T-cell (primary cell): ENCODE data around the gene ABL1. TPM values are rescaled to one million over a fixed set of nuclear protein-coding genes. Genes with fewer than 3 reads are reported as not detected.

Experiments used
- ATAC-seq, 4 experiments: fragments of 200-7000 bp in 3 of 4; fragments of 150-1000 bp in 1 of 4; cut with Tn5 transposase; replicated peaks in 1 of 4; 1 replicate in 3 of 4; 2 replicates in 1 of 4; pipeline ENCODE4 v1.10.0; 2021; ENCODE audit warnings: moderate library complexity in 3 of 4, mild to moderate bottlenecking in 2 of 4, moderate number of reproducible peaks in 1 of 4
- CTCF ChIA-PET, 2 donors: fragments of 300-600 bp; sonication (Branson Sonifier 250); formaldehyde crosslinking; loops; one replicate each; lab custom pipeline; 2022; ENCODE audit warnings: antibody characterized with exemption in 2 of 2; lab: Charles Lee
- POLR2A ChIA-PET, 2 donors: fragments of 300-600 bp; sonication (Branson Sonifier 250); formaldehyde crosslinking; loops; one replicate each; lab custom pipeline; 2022; ENCODE audit warnings: antibody characterized with exemption in 2 of 2; lab: Charles Lee
- DNase-seq, 35 experiments: peaks; one replicate each; pipeline versions ENCODE4 v3.0.0 to v3.0.0-alpha.2; 2013 to 2023
- H3K27ac ChIP-seq: one replicate; pipeline ENCODE4 v1.5.1; 2013; ENCODE audit warnings: low read length
- H3K27me3 ChIP-seq, 2 experiments: replicated peaks in 1 of 2; 1 replicate in 1 of 2; 2 replicates in 1 of 2; pipeline versions ENCODE4 v1.6.1 to v1.7.0; 2013; ENCODE audit warnings: low read length in 1 of 2, mixed read lengths in 1 of 2; ENCODE audit not compliant: control insufficient read depth in 2 of 2, insufficient read depth in 2 of 2; ENCODE audit errors: extremely low read depth in 1 of 2
- H3K36me3 ChIP-seq, 2 donors: 1 replicate in 1 of 2; 2 replicates in 1 of 2; pipeline versions ENCODE4 v1.6.1 to v1.7.0; 2013; ENCODE audit warnings: low read length in 1 of 2; ENCODE audit not compliant: control insufficient read depth in 2 of 2, insufficient read depth in 1 of 2; ENCODE audit errors: extremely low read depth in 1 of 2
- H3K4me1 ChIP-seq, 2 experiments: 1 replicate in 1 of 2; 2 replicates in 1 of 2; pipeline versions ENCODE4 v1.6.1 to v1.7.0; 2013; ENCODE audit warnings: low read length in 2 of 2, mixed read lengths in 1 of 2; ENCODE audit not compliant: insufficient read depth in 2 of 2, control insufficient read depth in 1 of 2; ENCODE audit errors: extremely low read depth in 1 of 2
- H3K4me3 ChIP-seq, 2 donors: 1 replicate in 1 of 2; 2 replicates in 1 of 2; pipeline versions ENCODE4 v1.5.1 to v1.7.0; 2013; ENCODE audit warnings: mild to moderate bottlenecking in 2 of 2, low read length in 1 of 2, moderate library complexity in 1 of 2; ENCODE audit not compliant: control insufficient read depth in 1 of 2; ENCODE audit errors: extremely low read depth in 1 of 2
- H3K9me3 ChIP-seq: 2 replicates; pipeline ENCODE4 v1.7.0; 2013
- H3K27ac Mint-ChIP-seq, 2 donors: one replicate each; pipeline ENCODE4 v1.8.0; 2020 to 2021; ENCODE audit warnings: mild to moderate bottlenecking in 2 of 2, mixed read lengths in 2 of 2
- H3K27me3 Mint-ChIP-seq, 2 donors: one replicate each; pipeline ENCODE4 v1.8.0; 2021 to 2022; ENCODE audit warnings: mixed read lengths in 2 of 2
- H3K36me3 Mint-ChIP-seq: one replicate; pipeline ENCODE4 v1.8.0; 2021; ENCODE audit warnings: mixed read lengths
- H3K4me1 Mint-ChIP-seq, 3 donors: one replicate each; pipeline ENCODE4 v1.8.0; 2020 to 2022; ENCODE audit warnings: mixed read lengths in 3 of 3, mild to moderate bottlenecking in 1 of 3
- H3K4me3 Mint-ChIP-seq, 3 donors: one replicate each; pipeline ENCODE4 v1.8.0; 2020 to 2022; ENCODE audit warnings: mild to moderate bottlenecking in 3 of 3, mixed read lengths in 3 of 3, moderate library complexity in 3 of 3
- H3K9me3 Mint-ChIP-seq, 3 donors: one replicate each; pipeline ENCODE4 v1.8.0; 2020 to 2022; ENCODE audit warnings: mixed read lengths in 3 of 3
- WGBS: methylation state at CpG from one replicate; pipeline ENCODE4 v1.1.5; 2013; ENCODE audit warnings: missing lambda C conversion rate; ENCODE audit not compliant: insufficient coverage; 5-methylcytosine and 5-hydroxymethylcytosine counted together
- total RNA-seq, 35 experiments: library from RNA in 6 of 35; stranded (reverse) in 6 of 35; fragments of 120-200 nt in 1 of 35; gene quantifications; one replicate each; pipeline versions ENCODE4 v1.2.1 to v1.2.4 and lab custom pipeline; 2013 to 2026

The ABL1 gene
- total RNA-seq, 5 donors from 2014 or later (not counting 1 experiment from before 2014, with no cell fraction given) = 33.3 to 40.0 (median 37.7) TPM

DNA sequence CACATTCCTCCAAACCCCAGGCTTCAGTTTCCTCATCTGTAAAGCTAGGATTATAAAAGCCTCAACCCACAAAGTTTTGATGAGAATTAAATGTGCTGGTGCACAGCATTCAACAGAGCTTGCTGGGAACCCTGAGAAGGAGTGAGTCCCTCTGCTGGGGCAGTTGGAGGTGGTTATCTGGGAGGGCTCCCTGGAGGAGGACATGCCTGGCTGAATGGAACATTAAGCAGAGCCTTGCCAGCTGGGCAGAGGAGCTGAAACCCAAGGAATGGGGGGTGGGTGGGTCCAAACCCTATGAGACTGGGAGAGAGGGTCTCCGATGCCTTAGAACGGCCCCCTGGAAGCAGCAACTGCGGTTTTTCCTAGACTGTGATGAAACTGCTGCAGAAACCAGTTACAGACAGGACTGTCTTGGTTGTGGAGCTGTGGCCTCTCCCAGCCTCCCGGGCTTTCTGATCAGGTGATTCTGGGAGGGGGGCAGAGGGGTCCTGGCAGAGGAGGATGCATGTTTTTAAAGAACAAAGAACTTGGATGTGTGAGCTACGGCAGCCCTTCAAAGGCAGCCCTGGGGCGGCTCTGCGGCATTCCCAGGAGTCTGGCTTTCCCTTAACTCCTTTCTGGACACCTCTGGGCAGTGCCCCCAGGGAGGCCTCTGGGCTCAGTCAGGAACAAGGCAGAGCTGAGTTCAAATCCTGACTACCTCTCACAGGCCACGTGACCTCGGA lies 83.2 kb downstream of the ABL1 start:
- H3K36me3 ChIP-seq = no peaks in the 10 kb centered on the region
- POLR2A ChIA-PET = interaction anchor here in 1 of 2 donors (0.5 kb wide), 1 partner anchor 1735 kb away, joined by 16 read pairs; no protein-coding TSS in a partner anchor
- Mint-ChIP-seq H3K27me3 (peaks cover 4 to 8% of the 10 kb centered on the region in 2 donors), H3K36me3 (no peaks in the 10 kb centered on the region), H3K9me3 (no peaks in the 10 kb centered on the region), H3K4me1 (no peaks in the 10 kb centered on the region), H3K4me3 (no peak overlapping the region), H3K27ac (no peak overlapping the region)
- H3K27ac ChIP-seq = no peak overlapping the region
- DNase-seq (no peak), ATAC-seq (no peak)
- CTCF ChIA-PET = no interaction called here
- no peaks in the 10 kb centered on the region for H3K4me1 ChIP-seq
- H3K27me3 ChIP-seq = peaks cover 0 to 55% of the 10 kb centered on the region in 2 experiments
- H3K9me3 ChIP-seq = no peaks in the 10 kb centered on the region
- H3K4me3 ChIP-seq = no peak overlapping the region
- WGBS = 79% methylated on average over 8 of the region's 9 CpGs

DNA sequence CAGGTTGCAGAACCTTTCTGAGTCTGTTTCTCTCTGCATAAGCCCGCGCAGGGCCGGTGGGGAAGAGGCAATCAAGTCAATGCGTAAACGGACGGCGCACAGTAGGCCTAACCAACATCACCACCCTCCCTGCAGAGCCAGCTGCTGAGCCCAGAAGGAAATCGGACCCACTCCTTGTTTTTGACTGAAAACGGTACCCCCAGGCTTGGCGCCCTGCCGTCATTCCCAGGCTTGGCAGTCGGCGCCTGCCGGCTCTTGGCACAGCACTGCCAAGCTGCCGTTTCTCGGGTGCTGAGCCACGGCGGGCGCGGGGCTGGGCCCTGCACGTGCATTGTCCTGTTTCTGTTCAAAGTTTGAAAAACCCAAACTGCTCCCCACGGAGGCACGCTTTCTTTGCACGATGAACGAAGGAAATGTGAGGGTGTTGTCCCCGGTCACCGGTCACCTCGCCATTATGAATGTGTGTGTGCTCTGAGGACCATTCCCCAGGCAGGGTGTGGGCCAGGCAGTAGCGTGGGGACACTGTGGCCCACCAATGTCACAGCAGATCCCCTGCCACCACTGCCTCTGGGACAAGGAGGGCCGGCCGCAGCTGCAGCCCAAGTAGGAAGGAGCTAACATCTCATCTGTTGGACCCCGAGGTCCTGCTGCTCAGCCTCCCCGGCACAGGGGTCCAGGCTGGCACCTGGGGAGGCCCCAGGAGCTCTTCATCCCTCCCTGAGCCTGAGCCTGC lies 83.9 kb downstream of the ABL1 start:
- 86% methylated on average over 30 of the region's 33 CpGs for WGBS

DNA sequence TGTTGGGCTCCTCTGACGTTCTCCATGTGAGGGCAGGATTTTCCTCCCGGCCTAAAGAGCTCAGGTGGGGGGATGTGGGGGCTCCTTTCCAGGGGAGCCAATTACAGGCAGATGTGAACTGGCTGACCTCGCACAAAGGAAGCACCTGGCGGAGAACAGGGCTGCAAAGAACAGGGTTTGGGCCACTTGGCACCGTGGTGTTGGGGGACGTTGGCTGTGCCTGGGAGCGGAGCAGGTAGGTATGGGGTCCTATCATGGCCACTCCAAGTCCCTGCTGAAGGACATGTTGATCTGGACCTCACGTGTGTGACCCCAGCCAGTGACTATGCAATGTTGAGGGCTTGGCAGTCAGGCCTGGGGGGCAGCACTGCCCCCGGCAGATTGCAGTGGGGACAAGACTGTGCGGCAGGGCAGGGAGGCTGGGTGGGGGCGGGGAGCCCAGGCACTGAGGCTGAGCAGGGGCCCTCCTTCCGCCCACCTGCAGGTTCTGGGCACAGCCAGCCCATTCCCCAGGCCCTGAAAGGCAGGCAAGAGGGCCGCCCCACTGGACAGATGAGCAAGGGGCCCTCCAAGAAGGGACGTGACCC lies 84.6 kb downstream of the ABL1 start:
- H3K27ac Mint-ChIP-seq = no peak overlapping the region

More for the DNA sequence above, 83.9 kb downstream of the ABL1 start:
- Mint-ChIP-seq H3K27ac (no peak overlapping the region), H3K4me1 (no peaks in the 10 kb centered on the region), H3K27me3 (peaks cover 4 to 8% of the 10 kb centered on the region in 2 donors), H3K9me3 (no peaks in the 10 kb centered on the region), H3K4me3 (no peak overlapping the region), H3K36me3 (no peaks in the 10 kb centered on the region)
- Histone ChIP-seq H3K9me3 (no peaks in the 10 kb centered on the region), H3K27me3 (peaks cover 0 to 63% of the 10 kb centered on the region in 2 experiments), H3K4me1 (no peaks in the 10 kb centered on the region), H3K27ac (no peak overlapping the region), H3K36me3 (no peaks in the 10 kb centered on the region), H3K4me3 (no peak overlapping the region)
- ATAC-seq (no peak), DNase-seq (no peak)
- CTCF ChIA-PET = no interaction called here
- POLR2A ChIA-PET = interaction anchor here in 1 of 2 donors (0.5 kb wide), 1 partner anchor 1735 kb away, joined by 16 read pairs; no protein-coding TSS in a partner anchor

DNA sequence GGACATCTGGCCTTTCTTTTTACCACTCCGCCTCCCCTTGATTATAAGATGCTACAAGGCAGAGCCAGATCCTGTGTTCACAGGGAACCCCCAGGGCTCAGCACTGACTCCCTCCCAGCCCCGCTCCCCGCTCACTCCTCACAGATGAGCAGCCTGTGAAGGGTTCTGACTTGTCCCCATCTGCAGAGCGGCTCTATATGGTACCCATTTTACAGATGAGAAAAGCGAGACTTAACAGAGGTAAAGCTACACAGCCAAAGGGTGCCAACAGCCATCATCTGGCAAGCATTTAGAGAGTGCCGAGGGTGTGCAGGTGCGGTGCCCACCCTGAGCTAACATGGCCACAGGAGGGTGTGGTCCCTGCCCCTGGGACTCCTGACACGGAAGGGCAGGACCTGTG lies 85.2 kb downstream of the ABL1 start:
- CTCF ChIA-PET = no interaction called here
- WGBS = 92% methylated on average over 7 of the region's 8 CpGs
- H3K4me3 ChIP-seq = no peak overlapping the region

More for the DNA sequence above, 84.6 kb downstream of the ABL1 start:
- Mint-ChIP-seq H3K4me3 (no peak overlapping the region), H3K27me3 (peaks cover 4 to 8% of the 10 kb centered on the region in 2 donors), H3K36me3 (no peaks in the 10 kb centered on the region), H3K9me3 (no peaks in the 10 kb centered on the region), H3K4me1 (no peaks in the 10 kb centered on the region)
- DNase-seq (no peak), ATAC-seq (no peak)
- Histone ChIP-seq H3K9me3 (no peaks in the 10 kb centered on the region), H3K4me3 (no peak overlapping the region), H3K36me3 (no peaks in the 10 kb centered on the region), H3K27me3 (peaks cover 0 to 58% of the 10 kb centered on the region in 2 experiments), H3K27ac (no peak overlapping the region), H3K4me1 (no peaks in the 10 kb centered on the region)
- CTCF ChIA-PET = no interaction called here
- WGBS = 60% methylated on average over 11 of the region's 14 CpGs
- POLR2A ChIA-PET = interaction anchor here in 1 of 2 donors (0.6 kb wide), 1 partner anchor 1942 kb away, joined by 3 read pairs; no protein-coding TSS in a partner anchor

DNA sequence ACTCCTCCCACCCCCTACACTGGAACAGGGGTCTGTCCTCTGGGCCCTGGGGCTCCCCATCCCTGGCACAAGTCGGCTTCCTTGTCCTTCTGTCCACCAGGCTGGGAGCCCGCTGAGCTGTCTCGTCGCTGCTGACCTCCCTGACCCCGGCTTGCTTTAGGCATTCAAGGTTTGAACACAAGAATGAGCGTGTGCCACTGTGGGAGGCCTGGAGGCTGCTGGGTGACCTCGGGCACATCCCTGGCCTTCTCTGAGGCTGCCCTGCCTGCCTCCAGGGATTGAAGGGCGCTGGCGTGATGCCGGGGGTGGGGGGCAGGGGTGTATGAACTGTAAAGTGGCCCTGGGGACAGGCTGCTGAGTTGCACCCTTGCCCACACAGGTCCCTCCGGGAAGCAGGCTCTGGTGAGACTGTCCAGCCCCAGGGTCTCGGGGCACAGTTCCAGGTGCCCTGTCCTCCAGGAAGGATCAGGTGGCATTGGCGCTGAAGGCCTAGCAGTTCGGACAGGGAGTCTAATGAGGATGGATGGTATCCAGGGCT lies 85.8 kb downstream of the ABL1 start:
- Mint-ChIP-seq H3K4me3 (no peak overlapping the region), H3K36me3 (no peaks in the 10 kb centered on the region), H3K9me3 (no peaks in the 10 kb centered on the region), H3K4me1 (no peaks in the 10 kb centered on the region), H3K27me3 (peaks cover 4 to 11% of the 10 kb centered on the region in 2 donors), H3K27ac (no peak overlapping the region)
- Histone ChIP-seq H3K9me3 (no peaks in the 10 kb centered on the region), H3K4me1 (no peaks in the 10 kb centered on the region), H3K27ac (no peak overlapping the region), H3K36me3 (no peaks in the 10 kb centered on the region), H3K27me3 (peaks cover 0 to 64% of the 10 kb centered on the region in 2 experiments), H3K4me3 (no peak overlapping the region)
- ChIA-PET POLR2A (no interaction called here), CTCF (no interaction called here)
- ATAC-seq = no peak
- no peak for DNase-seq
- 78% methylated on average over 14 of the region's 14 CpGs for WGBS

More for the DNA sequence above, 85.2 kb downstream of the ABL1 start:
- DNase-seq = no peak
- no peak for ATAC-seq
- Mint-ChIP-seq H3K4me1 (no peaks in the 10 kb centered on the region), H3K27ac (no peak overlapping the region), H3K4me3 (no peak overlapping the region), H3K9me3 (no peaks in the 10 kb centered on the region), H3K36me3 (no peaks in the 10 kb centered on the region), H3K27me3 (peaks cover 4 to 11% of the 10 kb centered on the region in 2 donors)
- Histone ChIP-seq H3K27me3 (peaks cover 0 to 58% of the 10 kb centered on the region in 2 experiments), H3K9me3 (no peaks in the 10 kb centered on the region), H3K4me1 (no peaks in the 10 kb centered on the region), H3K36me3 (no peaks in the 10 kb centered on the region), H3K27ac (no peak overlapping the region)
- POLR2A ChIA-PET = interaction anchor here in 1 of 2 donors (0.6 kb wide), 1 partner anchor 1943 kb away, joined by 3 read pairs; no protein-coding TSS in a partner anchor
